CD14-positive monocyte (primary cell): Measurements from ENCODE around the gene CCNC. TPM values are rescaled to one million over a fixed set of nuclear protein-coding genes. Genes with fewer than 3 reads are reported as not detected.
A peak's percentile ranks its signal among the peaks of the same experiment; 100 is the strongest.

ENCODE experiments used
- DNase-seq, 3 donors: peaks; one replicate each; pipeline ENCODE4 v3.0.0-alpha.2; 2011 to 2022
- H2AFZ ChIP-seq: 2 replicates; pipeline ENCODE4 v1.6.0; 2012; ENCODE audit warnings: mild to moderate bottlenecking, low read depth, low read length, inconsistent platforms; ENCODE audit not compliant: insufficient read depth, poor library complexity, severe bottlenecking
- H3K27ac ChIP-seq, 2 donors: 1 replicate in 1 of 2; 2 replicates in 1 of 2; pipeline ENCODE4 v1.5.1; 2012 to 2013; ENCODE audit warnings: low read length in 2 of 2, control low read depth in 1 of 2, inconsistent platforms in 1 of 2, low read depth in 1 of 2, mild to moderate bottlenecking in 1 of 2
- H3K27me3 ChIP-seq, 2 donors: one replicate each; pipeline versions ENCODE4 v1.6.0 to v1.6.1; 2011 to 2013; ENCODE audit warnings: low read length in 2 of 2; ENCODE audit not compliant: control insufficient read depth in 2 of 2, insufficient read depth in 2 of 2
- H3K36me3 ChIP-seq, 2 donors: replicated peaks in 1 of 2; 1 replicate in 1 of 2; 2 replicates in 1 of 2; pipeline versions ENCODE4 v1.5.1 to v1.6.1; 2012 to 2013; ENCODE audit warnings: low read length in 2 of 2, control low read depth in 1 of 2, inconsistent platforms in 1 of 2, mild to moderate bottlenecking in 1 of 2; ENCODE audit not compliant: insufficient read depth in 2 of 2, control insufficient read depth in 1 of 2
- H3K4me1 ChIP-seq, 2 donors: 1 replicate in 1 of 2; 2 replicates in 1 of 2; pipeline versions ENCODE4 v1.5.1 to v1.6.1; 2012 to 2013; ENCODE audit warnings: low read length in 2 of 2, control low read depth in 1 of 2, inconsistent platforms in 1 of 2, mild to moderate bottlenecking in 1 of 2, moderate library complexity in 1 of 2; ENCODE audit not compliant: insufficient read depth in 2 of 2, control insufficient read depth in 1 of 2
- H3K4me2 ChIP-seq: replicated peaks from 2 replicates; pipeline ENCODE3; 2012; ENCODE audit warnings: low read length, moderate library complexity, mild to moderate bottlenecking; ENCODE audit not compliant: poor library complexity, severe bottlenecking; ENCODE audit errors: extremely low read depth
- H3K4me3 ChIP-seq, 3 experiments: fragments of 200-600 bp in 1 of 3; sonication (generic) in 1 of 3; replicated peaks in 1 of 3; 1 replicate in 2 of 3; 2 replicates in 1 of 3; pipeline ENCODE4 v1.5.1; 2011 to 2013; ENCODE audit warnings: low read length in 3 of 3, mild to moderate bottlenecking in 3 of 3, control low read depth in 2 of 3, low read depth in 2 of 3, inconsistent platforms in 1 of 3, moderate library complexity in 1 of 3
- H3K79me2 ChIP-seq: 2 replicates; pipeline ENCODE4 v1.6.0; 2012; ENCODE audit warnings: mild to moderate bottlenecking, control low read depth, inconsistent platforms, low read length, moderate library complexity; ENCODE audit not compliant: insufficient read depth
- H3K9ac ChIP-seq: 2 replicates; pipeline ENCODE4 v1.6.0; 2017; ENCODE audit warnings: low read length, mild to moderate bottlenecking; ENCODE audit not compliant: insufficient read depth, poor library complexity, severe bottlenecking
- H3K9me3 ChIP-seq, 2 donors: replicated peaks in 1 of 2; 1 replicate in 1 of 2; 2 replicates in 1 of 2; pipeline versions ENCODE4 v1.5.1 to v1.6.1; 2012 to 2013; ENCODE audit warnings: low read length in 2 of 2, control low read depth in 1 of 2; ENCODE audit not compliant: control insufficient read depth in 1 of 2, insufficient read depth in 1 of 2
- H4K20me1 ChIP-seq: 2 replicates; pipeline ENCODE4 v1.6.0; 2012; ENCODE audit warnings: mild to moderate bottlenecking, low read length, control low read depth, moderate library complexity; ENCODE audit not compliant: insufficient read depth
- H3K27ac Mint-ChIP-seq, 7 donors: one replicate each; pipeline ENCODE4 v1.8.0; 2020; ENCODE audit warnings: mild to moderate bottlenecking in 7 of 7, mixed read lengths in 7 of 7, moderate library complexity in 6 of 7, inconsistent platforms in 2 of 7
- H3K27me3 Mint-ChIP-seq, 3 donors: one replicate each; pipeline ENCODE4 v1.8.0; 2021 to 2022; ENCODE audit warnings: low read depth in 3 of 3, mild to moderate bottlenecking in 3 of 3, mixed read lengths in 3 of 3, moderate library complexity in 3 of 3, inconsistent platforms in 1 of 3
- H3K36me3 Mint-ChIP-seq, 2 donors: one replicate each; pipeline ENCODE4 v1.8.0; 2020; ENCODE audit warnings: mixed read lengths in 2 of 2, inconsistent platforms in 1 of 2, mild to moderate bottlenecking in 1 of 2
- H3K4me1 Mint-ChIP-seq: one replicate; pipeline ENCODE4 v1.8.0; 2020; ENCODE audit warnings: mild to moderate bottlenecking, mixed read lengths
- H3K4me3 Mint-ChIP-seq, 2 donors: one replicate each; pipeline ENCODE4 v1.8.0; 2020; ENCODE audit warnings: mild to moderate bottlenecking in 2 of 2, mixed read lengths in 2 of 2, moderate library complexity in 1 of 2
- H3K9me3 Mint-ChIP-seq, 7 donors: one replicate each; pipeline ENCODE4 v1.8.0; 2020 to 2022; ENCODE audit warnings: mixed read lengths in 7 of 7, mild to moderate bottlenecking in 6 of 7, moderate library complexity in 6 of 7, inconsistent platforms in 2 of 7
- WGBS: methylation state at CpG from one replicate; pipeline ENCODE4 v1.1.5; 2013; ENCODE audit warnings: missing lambda C conversion rate; ENCODE audit not compliant: insufficient coverage; 5-methylcytosine and 5-hydroxymethylcytosine counted together
- intact Hi-C, 2 donors: fragments of 100-400 bp; cut with micrococcal nuclease; formaldehyde crosslinking; loops; one replicate each; pipeline versions ENCODE4 v1.15.0 to v1.15.1; 2023
- polyA plus RNA-seq, 3 donors: library from polyadenylated mRNA; depleted of rRNA in 1 of 3; unstranded in 2 of 3; stranded (reverse) in 1 of 3; fragments of 300-500 nt in 2 of 3; fragments of >200 nt in 1 of 3; fragmentation: Illumina TruSeq in 2 of 3; gene quantifications; 1 replicate in 2 of 3; 2 replicates in 1 of 3; pipeline ENCODE4 v1.2.3, GENCODE V29; 2012 to 2021
- TF ChIP-seq, protein P1 (sequence below): fragments of 200-600 bp; IDR thresholded peaks from one replicate; pipeline ENCODE4 v1.8.0; 2022; ENCODE audit warnings: antibody characterized with exemption, mild to moderate bottlenecking

The CCNC gene
- polyA plus RNA-seq, 3 donors = 14.9 to 41.9 (median 35.6) TPM

DNA sequence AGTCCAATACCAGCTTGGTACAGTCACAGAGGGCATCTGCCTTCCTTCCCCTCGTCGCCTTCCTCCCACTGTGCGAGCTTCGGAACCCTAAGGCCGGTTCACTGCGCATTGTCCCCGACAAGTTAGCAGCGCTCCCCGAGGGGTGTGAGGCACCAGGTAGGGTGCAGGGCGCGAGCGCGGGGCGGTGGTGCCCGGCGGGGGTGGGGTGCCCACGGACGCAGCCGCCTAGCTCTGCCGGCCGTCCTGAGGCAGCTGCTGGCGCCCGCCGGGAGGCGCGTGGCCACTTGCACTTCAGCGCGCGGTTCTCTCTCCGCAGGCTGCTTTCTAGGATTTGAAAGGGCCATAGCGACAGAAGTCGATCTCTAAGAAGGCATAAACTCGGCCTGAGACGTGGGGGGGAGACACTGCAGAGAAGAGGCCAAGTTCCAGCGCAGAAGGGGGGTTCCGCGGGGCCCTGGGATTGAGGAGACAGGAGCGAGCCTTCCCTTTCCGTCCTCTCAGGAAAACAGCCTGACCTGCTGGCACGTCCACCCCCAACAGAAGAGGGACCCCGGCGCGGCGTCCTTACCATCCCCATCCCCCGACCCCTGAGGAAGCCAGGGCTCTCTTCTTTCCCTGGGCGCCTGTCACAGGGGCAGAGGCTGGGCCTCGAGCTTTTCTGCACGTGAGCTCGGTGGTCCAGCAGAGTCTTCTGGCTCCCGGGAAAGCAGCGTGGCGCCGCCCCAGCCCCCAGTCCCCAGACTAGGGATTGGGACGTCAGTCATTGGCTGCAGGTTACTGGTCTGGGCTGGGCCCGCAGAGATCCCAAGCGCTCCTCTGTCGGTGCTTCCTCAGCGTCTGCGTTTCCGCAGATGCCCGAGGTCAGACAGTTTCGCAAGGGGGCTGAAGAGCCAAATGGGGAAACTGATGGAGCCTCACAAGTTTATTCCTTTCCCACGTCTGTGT lies 22.5 kb upstream of the CCNC start:
- H3K27ac Mint-ChIP-seq = no peak overlapping the region
- H3K4me1 Mint-ChIP-seq = peaks cover 56% of the 10 kb centered on the region
- DNase-seq = peak in 2 of 3 donors; percentile 70 to 75
- TF ChIP-seq, protein P1, sequence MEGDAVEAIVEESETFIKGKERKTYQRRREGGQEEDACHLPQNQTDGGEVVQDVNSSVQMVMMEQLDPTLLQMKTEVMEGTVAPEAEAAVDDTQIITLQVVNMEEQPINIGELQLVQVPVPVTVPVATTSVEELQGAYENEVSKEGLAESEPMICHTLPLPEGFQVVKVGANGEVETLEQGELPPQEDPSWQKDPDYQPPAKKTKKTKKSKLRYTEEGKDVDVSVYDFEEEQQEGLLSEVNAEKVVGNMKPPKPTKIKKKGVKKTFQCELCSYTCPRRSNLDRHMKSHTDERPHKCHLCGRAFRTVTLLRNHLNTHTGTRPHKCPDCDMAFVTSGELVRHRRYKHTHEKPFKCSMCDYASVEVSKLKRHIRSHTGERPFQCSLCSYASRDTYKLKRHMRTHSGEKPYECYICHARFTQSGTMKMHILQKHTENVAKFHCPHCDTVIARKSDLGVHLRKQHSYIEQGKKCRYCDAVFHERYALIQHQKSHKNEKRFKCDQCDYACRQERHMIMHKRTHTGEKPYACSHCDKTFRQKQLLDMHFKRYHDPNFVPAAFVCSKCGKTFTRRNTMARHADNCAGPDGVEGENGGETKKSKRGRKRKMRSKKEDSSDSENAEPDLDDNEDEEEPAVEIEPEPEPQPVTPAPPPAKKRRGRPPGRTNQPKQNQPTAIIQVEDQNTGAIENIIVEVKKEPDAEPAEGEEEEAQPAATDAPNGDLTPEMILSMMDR = no peak
- H3K9me3 Mint-ChIP-seq = peaks cover 5 to 25% (median 19%) of the 10 kb centered on the region in 7 donors
- Histone ChIP-seq H3K36me3 (no peaks in the 10 kb centered on the region), H3K9ac (peak overlapping the region; percentile 49), H2AFZ (peak overlapping the region; percentile 73), H3K9me3 (peaks cover 5 to 6% of the 10 kb centered on the region in 2 donors), H3K4me3 (peak overlapping the region; percentile 0 to 68 (median 33)), H3K79me2 (no peaks in the 10 kb centered on the region), H3K4me2 (peak overlapping the region; percentile 78), H3K4me1 (peaks cover 47 to 55% of the 10 kb centered on the region in 2 donors), H3K27me3 (peaks cover 37 to 65% of the 10 kb centered on the region in 2 donors), H3K27ac (no peak overlapping the region), H4K20me1 (no peaks in the 10 kb centered on the region)
- WGBS = 1% methylated on average over 54 of the region's 63 CpGs
- H3K36me3 Mint-ChIP-seq = peaks cover 0 to 9% of the 10 kb centered on the region in 2 donors
- H3K27me3 Mint-ChIP-seq = peaks cover 50 to 66% (median 57%) of the 10 kb centered on the region in 3 donors
- peak overlapping the region; percentile 70 to 94 for H3K4me3 Mint-ChIP-seq
- intact Hi-C loops = no loop called here

DNA sequence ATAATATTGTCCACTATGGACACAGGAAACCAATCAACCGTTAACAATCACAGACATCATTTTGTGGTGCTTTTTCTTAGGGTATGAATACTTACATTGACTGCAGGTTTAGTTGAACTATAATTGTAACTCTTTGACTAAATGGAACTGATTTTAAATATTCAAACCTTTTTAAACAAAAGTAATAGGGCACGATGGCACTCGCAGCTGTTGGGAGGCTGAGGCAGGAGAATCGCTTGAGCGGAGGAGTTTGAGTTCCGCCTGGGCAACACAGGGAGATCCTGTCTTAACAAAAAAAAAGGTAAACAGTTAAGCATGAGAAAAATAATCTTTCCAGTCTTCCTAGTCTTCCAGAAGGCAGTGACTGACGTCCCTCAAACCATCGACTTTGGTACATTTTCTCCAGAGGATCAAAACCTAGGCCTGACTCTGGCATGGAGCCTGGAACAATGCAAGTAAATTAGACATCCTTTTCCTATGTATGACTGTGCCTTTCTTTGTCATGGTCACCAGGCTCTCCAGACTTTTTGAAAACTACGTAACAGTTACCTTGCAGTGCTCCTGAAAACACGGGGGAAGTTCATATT lies 21.5 kb upstream of the CCNC start:
- Mint-ChIP-seq H3K27ac (peak overlapping the region in 1 of 7 donors; percentile 5), H3K4me1 (peaks cover 56% of the 10 kb centered on the region), H3K27me3 (peaks cover 51 to 66% (median 57%) of the 10 kb centered on the region in 3 donors), H3K9me3 (peaks cover 4 to 20% (median 14%) of the 10 kb centered on the region in 7 donors), H3K4me3 (peak overlapping the region; percentile 47 to 94), H3K36me3 (peaks cover 0 to 9% of the 10 kb centered on the region in 2 donors)
- Histone ChIP-seq H3K4me2 (peak overlapping the region; percentile 78), H3K4me1 (peaks cover 47 to 55% of the 10 kb centered on the region in 2 donors), H3K4me3 (peak overlapping the region in 1 of 3 experiments; percentile 68), H3K79me2 (no peaks in the 10 kb centered on the region), H3K9ac (no peak overlapping the region), H3K27ac (no peak overlapping the region), H3K9me3 (peaks cover 0 to 6% of the 10 kb centered on the region in 2 donors), H3K27me3 (peaks cover 28 to 65% of the 10 kb centered on the region in 2 donors), H2AFZ (no peak overlapping the region), H3K36me3 (no peaks in the 10 kb centered on the region), H4K20me1 (no peaks in the 10 kb centered on the region)
- DNase-seq = no peak
- TF ChIP-seq, protein P1 = no peak
- WGBS = 39% methylated on average over 4 of the region's 10 CpGs
- intact Hi-C loops = no loop called here
